H1 (cell line): Measurements from ENCODE around the gene GALNT2. TPM values are rescaled to one million over a fixed set of nuclear protein-coding genes. Genes with fewer than 3 reads are reported as not detected.

Experiments
- CTCF ChIA-PET: fragments of 300-600 bp; sonication (Branson Sonifier 250); formaldehyde crosslinking; loops from one replicate; lab custom pipeline; 2021; ENCODE audit not compliant: partially characterized antibody; lab: Charles Lee
- POLR2A ChIA-PET: fragments of 300-600 bp; sonication (Branson Sonifier 250); formaldehyde crosslinking; loops from one replicate; lab custom pipeline; 2021; ENCODE audit warnings: inconsistent platforms; ENCODE audit not compliant: partially characterized antibody; lab: Charles Lee
- DNase-seq, 2 experiments: peaks; one replicate each; pipeline versions ENCODE4 v3.0.0 to v3.0.0-alpha.2; 2010 to 2022; ENCODE audit warnings: low spot score in 2 of 2, low read depth in 1 of 2, mixed read lengths in 1 of 2
- FAIRE-seq: peaks from 2 replicates; lab custom pipeline; 2011; peaks lifted over from hg19 to GRCh38; lab: Jason Lieb, UNC
- H2AFZ ChIP-seq: 2 replicates; pipeline ENCODE4 v1.8.1; 2012; ENCODE audit warnings: low read length, inconsistent platforms
- H2AK5ac ChIP-seq: 2 replicates; pipeline ENCODE4 v1.6.1; 2013; ENCODE audit warnings: low read depth, low read length
- H2BK120ac ChIP-seq: replicated peaks from 2 replicates; pipeline ENCODE3; 2013; ENCODE audit warnings: low read depth, low read length, inconsistent platforms
- H2BK12ac ChIP-seq: 2 replicates; pipeline ENCODE4 v1.6.1; 2013; ENCODE audit warnings: low read depth, low read length
- H2BK15ac ChIP-seq: 2 replicates; pipeline ENCODE4 v1.6.1; 2013; ENCODE audit warnings: low read length
- H2BK20ac ChIP-seq: 2 replicates; pipeline ENCODE4 v1.6.1; 2013; ENCODE audit warnings: low read length
- H2BK5ac ChIP-seq: 2 replicates; pipeline ENCODE4 v1.6.1; 2013; ENCODE audit warnings: low read depth, low read length
- H3K14ac ChIP-seq: 2 replicates; pipeline ENCODE4 v1.6.1; 2013; ENCODE audit warnings: inconsistent platforms; ENCODE audit not compliant: insufficient read length
- H3K18ac ChIP-seq: 2 replicates; pipeline ENCODE4 v1.6.1; 2013; ENCODE audit warnings: low read length; ENCODE audit errors: extremely low read depth
- H3K23ac ChIP-seq: 2 replicates; pipeline ENCODE4 v1.6.1; 2013; ENCODE audit warnings: inconsistent platforms; ENCODE audit not compliant: insufficient read length
- H3K23me2 ChIP-seq: 2 replicates; pipeline ENCODE4 v1.6.1; 2013; ENCODE audit warnings: low read depth, low read length
- H3K27ac ChIP-seq: 2 replicates; pipeline ENCODE4 v1.6.1; 2011; ENCODE audit warnings: low read depth, low read length, inconsistent platforms
- H3K27me3 ChIP-seq, 4 experiments: replicated peaks in 1 of 4; 1 replicate in 1 of 4; 2 replicates in 3 of 4; pipeline versions ENCODE4 v1.6.1 to v1.8.1; 2011 to 2013; ENCODE audit warnings: low read length in 3 of 4, mild to moderate bottlenecking in 3 of 4, inconsistent platforms in 2 of 4, mixed read lengths in 2 of 4, moderate library complexity in 1 of 4; ENCODE audit not compliant: control insufficient read depth in 3 of 4, insufficient read depth in 3 of 4; ENCODE audit errors: extremely low read depth in 1 of 4
- H3K36me3 ChIP-seq, 4 experiments: 2 replicates each; pipeline versions ENCODE4 v1.6.1 to v1.8.1; 2011 to 2013; ENCODE audit warnings: mild to moderate bottlenecking in 4 of 4, low read length in 3 of 4, moderate library complexity in 2 of 4, control low read depth in 1 of 4, inconsistent platforms in 1 of 4; ENCODE audit not compliant: insufficient read depth in 4 of 4, control insufficient read depth in 2 of 4
- H3K4ac ChIP-seq: replicated peaks from 2 replicates; pipeline ENCODE3; 2013; ENCODE audit warnings: low read length, low read depth, mixed read lengths, inconsistent platforms; ENCODE audit not compliant: insufficient read length
- H3K4me1 ChIP-seq, 4 experiments: replicated peaks in 1 of 4; 1 replicate in 1 of 4; 2 replicates in 3 of 4; pipeline versions ENCODE4 v1.6.1 to v1.8.1; 2011 to 2013; ENCODE audit warnings: low read length in 3 of 4, inconsistent platforms in 2 of 4, mixed read lengths in 1 of 4; ENCODE audit not compliant: insufficient read depth in 4 of 4, control insufficient read depth in 3 of 4
- H3K4me2 ChIP-seq, 2 experiments: 2 replicates each; pipeline versions ENCODE4 v1.6.1 to v1.8.1; 2011 to 2013; ENCODE audit warnings: low read depth in 2 of 2, low read length in 2 of 2, control low read depth in 1 of 2, inconsistent platforms in 1 of 2, mild to moderate bottlenecking in 1 of 2; ENCODE audit not compliant: insufficient read depth in 1 of 2
- H3K4me3 ChIP-seq, 4 experiments: fragments of 200-600, 300-600 bp in 1 of 4; sonication (generic), shearing (Covaris generic), sonication (Bioruptor Twin) in 1 of 4; 2 replicates each; pipeline versions ENCODE4 v1.5.1 to v1.8.1; 2011 to 2016; ENCODE audit warnings: low read length in 4 of 4, low read depth in 3 of 4, control low read depth in 2 of 4, inconsistent platforms in 2 of 4, mild to moderate bottlenecking in 2 of 4, mixed read lengths in 1 of 4, moderate library complexity in 1 of 4; ENCODE audit not compliant: insufficient read depth in 2 of 4; ENCODE audit errors: extremely low read depth in 1 of 4
- H3K56ac ChIP-seq: replicated peaks from 2 replicates; pipeline ENCODE3; 2013; ENCODE audit warnings: low read depth, mild to moderate bottlenecking, mixed read lengths, low read length, inconsistent platforms; ENCODE audit not compliant: insufficient read length
- H3K79me1 ChIP-seq: 2 replicates; pipeline ENCODE4 v1.6.1; 2013; ENCODE audit warnings: low read depth, low read length, control low read depth
- H3K79me2 ChIP-seq, 2 experiments: 2 replicates each; pipeline versions ENCODE4 v1.6.1 to v1.8.1; 2012 to 2013; ENCODE audit warnings: low read length in 2 of 2, mild to moderate bottlenecking in 2 of 2, inconsistent platforms in 1 of 2; ENCODE audit not compliant: insufficient read depth in 2 of 2, control insufficient read depth in 1 of 2
- H3K9ac ChIP-seq, 4 experiments: replicated peaks in 1 of 4; 1 replicate in 1 of 4; 2 replicates in 3 of 4; pipeline versions ENCODE4 v1.6.1 to v1.8.1; 2011 to 2013; ENCODE audit warnings: low read depth in 3 of 4, low read length in 3 of 4, control low read depth in 2 of 4, mild to moderate bottlenecking in 2 of 4, moderate library complexity in 2 of 4, inconsistent platforms in 1 of 4; ENCODE audit errors: extremely low read depth in 1 of 4
- H3K9me3 ChIP-seq, 2 experiments: 2 replicates each; pipeline versions ENCODE4 v1.6.1 to v1.8.1; 2012 to 2013; ENCODE audit warnings: mild to moderate bottlenecking in 2 of 2, moderate library complexity in 2 of 2, control low read depth in 1 of 2, inconsistent platforms in 1 of 2, low read depth in 1 of 2, low read length in 1 of 2, mixed read lengths in 1 of 2; ENCODE audit not compliant: insufficient read depth in 2 of 2
- H4K20me1 ChIP-seq, 2 experiments: replicated peaks in 1 of 2; 2 replicates each; pipeline versions ENCODE3 to v1.8.1; 2011 to 2013; ENCODE audit warnings: inconsistent platforms in 2 of 2, low read length in 2 of 2, mild to moderate bottlenecking in 1 of 2; ENCODE audit not compliant: insufficient read depth in 2 of 2, control insufficient read depth in 1 of 2
- H4K5ac ChIP-seq: 2 replicates; pipeline ENCODE4 v1.6.1; 2013; ENCODE audit warnings: low read length, low read depth, mixed read lengths, inconsistent platforms; ENCODE audit not compliant: insufficient read length
- H4K8ac ChIP-seq: 2 replicates; pipeline ENCODE4 v1.8.0; 2013; ENCODE audit warnings: mild to moderate bottlenecking, moderate library complexity, low read length, inconsistent platforms; ENCODE audit not compliant: insufficient read depth; ENCODE audit errors: extremely low read depth
- H4K91ac ChIP-seq: replicated peaks from 2 replicates; pipeline ENCODE3; 2013; ENCODE audit warnings: low read length, mixed read lengths, inconsistent platforms; ENCODE audit not compliant: insufficient read length
- CTBP2 ChIP-seq: IDR thresholded peaks from 2 replicates; pipeline ENCODE4 v1.7.0; 2011; ENCODE audit warnings: borderline replicate concordance, mild to moderate bottlenecking, moderate library complexity, mixed read lengths, low read length; ENCODE audit not compliant: insufficient read depth, insufficient read length
- JUN ChIP-seq: IDR thresholded peaks from 2 replicates; pipeline ENCODE4 v1.6.1; 2011; ENCODE audit warnings: low read depth, mild to moderate bottlenecking, improper control_type of control experiment, low read length
- KDM5A ChIP-seq: fragments of 200-600 bp; IDR thresholded peaks from 2 replicates; pipeline ENCODE4 v1.7.1; 2012; ENCODE audit warnings: mild to moderate bottlenecking, low read length, inconsistent platforms, mixed read lengths
- SRF ChIP-seq: IDR thresholded peaks from 2 replicates; pipeline ENCODE4 v1.6.1; 2011; ENCODE audit warnings: mild to moderate bottlenecking, low read depth, low read length, moderate library complexity
- WGBS, 2 experiments: shearing (Covaris generic) in 1 of 2; methylation state at CpG; one replicate each; pipeline versions ENCODE4 v1.1.6 to v1.1.7; 2013 to 2015; ENCODE audit warnings: low lambda C conversion rate in 2 of 2, mixed read lengths in 2 of 2, inconsistent platforms in 1 of 2, low coverage in 1 of 2, missing lambda C conversion rate in 1 of 2; ENCODE audit not compliant: insufficient replicate concordance in 2 of 2, insufficient coverage in 1 of 2, insufficient read length in 1 of 2; ENCODE audit errors: extremely low coverage in 1 of 2, missing lambda C conversion rate in 1 of 2; 5-methylcytosine and 5-hydroxymethylcytosine counted together
- polyA plus RNA-seq, 7 experiments: library from polyadenylated mRNA; depleted of rRNA in 3 of 7; stranded (reverse) in 5 of 7; unstranded in 2 of 7; fragments of >200 nt in 5 of 7; fragments of 200-250 nt in 2 of 7; gene quantifications; 1 replicate in 5 of 7; 2 replicates in 1 of 7; 4 replicates in 1 of 7; pipeline versions ENCODE4 v1.2.1 to v1.2.3, GENCODE V29; 2011 to 2013; ENCODE audit warnings: missing spikeins in 2 of 7, mixed read lengths in 2 of 7
- total RNA-seq: library from RNA; stranded (reverse); fragmentation: NEBNext Ultra II Directional; extraction: Animal tissue kit (Norgen Biotek cat#: 25700); gene quantifications from 2 replicates; pipeline ENCODE4 v1.2.1, GENCODE V29; 2021

The GALNT2 gene
- total and polyA plus RNA-seq, 2 of the 8 experiments (the other 6 are each of a cell fraction or from before 2014, with no cell fraction given) = 34.5 to 75.3 TPM

GRCh38 chr1:230146709-230147108 is 79.7 kb downstream of the GALNT2 start:
- no peak overlapping the region for H4K91ac ChIP-seq

More at GRCh38 chr1:230146709-230147108, 79.7 kb downstream of the GALNT2 start:
- H3K27me3 ChIP-seq = no peaks in the 10 kb centered on the region
- no peak overlapping the region for H2BK5ac ChIP-seq
- H2BK20ac ChIP-seq = no peak overlapping the region
- peaks cover 0 to 9% of the 10 kb centered on the region in 2 experiments for H4K20me1 ChIP-seq
- no peak overlapping the region for H3K56ac ChIP-seq
- H3K4me1 ChIP-seq = peaks cover 0 to 17% (median 8%) of the 10 kb centered on the region in 4 experiments; a peak in 4 of 7 replicates
- no peak overlapping the region for H3K23ac ChIP-seq
- H4K5ac ChIP-seq = no peak overlapping the region
- DNase-seq (no peak), FAIRE-seq (no peak)
- H2BK12ac ChIP-seq = no peak overlapping the region; the same call in 1 of the 2 replicates
- no peak overlapping the region for H3K4me2 ChIP-seq
- 88% methylated on average over 9 of the region's 13 CpGs; no CpG with 5 or more reads in 1 of the 2 experiments for WGBS, 2 experiments
- no peak overlapping the region for H2AFZ ChIP-seq
- no peak overlapping the region for H3K27ac ChIP-seq
- CTCF ChIA-PET = interaction anchor here (0.8 to 2.7 kb wide), 6 partner anchors 11 to 34 kb away, joined by 3 to 12 read pairs (median 6); no protein-coding TSS in a partner anchor
- H3K4me3 ChIP-seq = no peak overlapping the region
- H3K18ac ChIP-seq = peak overlapping the region; percentile 28; the same call in 1 of the 2 replicates
- TF ChIP-seq SRF (no peak), CTBP2 (no peak), KDM5A (no peak), JUN (no peak)
- TF ChIP-seq, all 59 proteins: peak for 0
- Histone ChIP-seq H3K79me2 (peaks cover 0 to 67% of the 10 kb centered on the region in 2 experiments; a peak in 2 of 4 replicates), H2BK15ac (no peak overlapping the region), H2AK5ac (no peak overlapping the region), H3K79me1 (peaks cover 20% of the 10 kb centered on the region), H2BK120ac (no peak overlapping the region), H3K4ac (no peak overlapping the region), H3K36me3 (no peaks in the 10 kb centered on the region), H3K14ac (no peak overlapping the region), H4K8ac (no peak overlapping the region), H3K9me3 (no peaks in the 10 kb centered on the region), H3K23me2 (no peaks in the 10 kb centered on the region), H3K9ac (no peak overlapping the region)
- POLR2A ChIA-PET = interaction anchor here (1.4 kb wide), 1 partner anchor 35 kb away, joined by 3 read pairs; no protein-coding TSS in a partner anchor
